ENCODE measurements around the gene PDE11A.

Gene PDE11A

GRCh38 chr2:177763531-177764265 lies 308.9 kb downstream of the PDE11A start:
- DNase-seq (ENCODE audit: low read depth, low spot score): peak; percentile 57

GRCh38 chr2:177759443-177759842 lies 313.1 kb downstream of the PDE11A start:
- no peak for DNase-seq (ENCODE audit: low read depth, low spot score)

GRCh38 chr2:177758591-177759371 lies 313.8 kb downstream of the PDE11A start:
- DNase-seq (ENCODE audit: low read depth, low spot score): no peak

GRCh38 chr2:177756336-177756735 lies 316.2 kb downstream of the PDE11A start:
- no peak for DNase-seq (ENCODE audit: low read depth, low spot score)

- DNase-seq (ENCODE audit: low read depth, low spot score): no peak
Measured at GRCh38 chr2:177754492-177754873, 318.1 kb downstream of the PDE11A start.

GRCh38 chr2:177753682-177754491 lies 318.7 kb downstream of the PDE11A start:
- DNase-seq (ENCODE audit: low read depth, low spot score): no peak

- DNase-seq (ENCODE audit: low read depth, low spot score): no peak
Measured at GRCh38 chr2:177748360-177748759, 324.2 kb downstream of the PDE11A start.

GRCh38 chr2:177747384-177747783 lies 325.2 kb downstream of the PDE11A start:
- DNase-seq (ENCODE audit: low read depth, low spot score): no peak

- DNase-seq (ENCODE audit: low read depth, low spot score): no peak
Measured at GRCh38 chr2:177746358-177746757, 326.2 kb downstream of the PDE11A start.

- no peak for DNase-seq (ENCODE audit: low read depth, low spot score)
Measured at GRCh38 chr2:177745531-177745930, 327.0 kb downstream of the PDE11A start.

- no peak for DNase-seq (ENCODE audit: low read depth, low spot score)
Measured at GRCh38 chr2:177742851-177743250, 329.7 kb downstream of the PDE11A start.

GRCh38 chr2:177741866-177742265 lies 330.7 kb downstream of the PDE11A start:
- no peak for DNase-seq (ENCODE audit: low read depth, low spot score)

- no peak for DNase-seq (ENCODE audit: low read depth, low spot score)
Measured at GRCh38 chr2:177740700-177741099, 331.9 kb downstream of the PDE11A start.

- DNase-seq (ENCODE audit: low read depth, low spot score): no peak
Measured at GRCh38 chr2:177738461-177739235, 333.9 kb downstream of the PDE11A start.

GRCh38 chr2:177735318-177735803 lies 337.2 kb downstream of the PDE11A start:
- no peak for DNase-seq (ENCODE audit: low read depth, low spot score)

- no peak for DNase-seq (ENCODE audit: low read depth, low spot score)
Measured at GRCh38 chr2:177733322-177733855, 339.2 kb downstream of the PDE11A start.

- DNase-seq (ENCODE audit: low read depth, low spot score): peak; percentile 91
Measured at GRCh38 chr2:177731384-177731783, 341.2 kb downstream of the PDE11A start.

GRCh38 chr2:177730792-177731191 lies 341.8 kb downstream of the PDE11A start:
- DNase-seq (ENCODE audit: low read depth, low spot score): no peak

GRCh38 chr2:177730363-177730762 lies 342.2 kb downstream of the PDE11A start:
- no peak for DNase-seq (ENCODE audit: low read depth, low spot score)

- no peak for DNase-seq (ENCODE audit: low read depth, low spot score)
Measured at GRCh38 chr2:177728920-177729319, 343.7 kb downstream of the PDE11A start.

- no peak for DNase-seq (ENCODE audit: low read depth, low spot score)
Measured at GRCh38 chr2:177728399-177728765, 344.2 kb downstream of the PDE11A start.

Data from iPS DF 19.7 (cell line).